Measurements from ENCODE around the gene HECTD1. TPM values are rescaled to one million over a fixed set of nuclear protein-coding genes. Genes with fewer than 3 reads are reported as not detected.
A peak's percentile ranks its signal among the peaks of the same experiment; 100 is the strongest.

Gene HECTD1
- total RNA-seq, 1 experiment from 2014 or later: 160 TPM

DNA sequence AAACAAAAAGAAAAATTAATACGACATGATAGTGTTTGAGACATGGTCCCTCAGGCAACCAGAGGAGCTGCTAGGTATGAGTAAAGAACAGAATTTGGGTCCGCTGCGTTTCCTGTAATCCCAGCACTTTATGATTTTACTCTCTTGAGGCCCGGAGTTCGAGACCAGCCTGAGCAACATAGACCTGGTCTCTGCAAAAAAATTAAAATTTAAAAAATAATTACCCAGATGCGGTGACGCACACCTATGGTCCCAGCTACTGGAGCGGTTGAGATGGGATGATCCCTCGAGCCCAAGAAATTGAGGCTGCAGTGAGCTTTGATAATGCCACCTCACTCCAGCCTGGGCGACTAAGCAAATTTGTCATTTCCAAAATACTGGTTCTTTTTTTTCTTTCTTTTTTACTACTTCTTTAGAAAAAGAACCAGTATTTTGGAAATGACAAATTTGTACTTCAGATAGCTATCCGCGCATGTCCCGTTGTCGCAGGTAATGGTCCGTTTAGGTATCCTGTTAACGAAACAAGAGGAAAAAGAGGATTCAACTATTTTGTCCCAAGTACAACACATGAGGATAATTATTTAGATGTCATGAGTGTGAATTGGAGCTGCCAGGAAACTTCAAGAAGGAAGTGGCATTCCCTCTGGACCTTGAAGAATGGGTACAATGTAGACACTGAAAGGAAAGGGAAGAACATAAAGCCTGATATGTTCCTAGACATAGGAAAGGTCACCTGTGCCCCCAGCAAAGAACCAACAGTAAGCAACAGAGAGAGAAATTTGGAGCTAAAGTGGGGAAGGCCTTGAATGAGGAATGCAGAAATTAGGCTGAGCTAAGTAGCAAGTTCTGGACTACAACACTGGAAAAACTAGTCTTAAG, 1.2 kb upstream of the HECTD1 start:
- Histone ChIP-seq H3K9me2 (ENCODE audit: insufficient read depth) (no peaks in the 10 kb centered on the region), H3K79me2 (ENCODE audit: insufficient read depth, low read length) (peaks cover 37% of the 10 kb centered on the region), H3K4me3 (replicated peaks in 1 of 2; ENCODE audit: low read depth in 1 of 2, low read length in 2 of 2) (peak overlapping the region; percentile 53 to 84), H3K27ac (ENCODE audit: low read depth, low read length) (peak overlapping the region; percentile 99), H3K27me3 (ENCODE audit: insufficient read depth, low read length) (no peaks in the 10 kb centered on the region), H3K4me1 (ENCODE audit: control insufficient read depth in 1 of 2, insufficient read depth in 2 of 2, low read length in 2 of 2) (peaks cover 18 to 28% of the 10 kb centered on the region in 2 experiments), H2AFZ (ENCODE audit: low read depth, low read length, poor library complexity, severe bottlenecking) (no peak overlapping the region), H4K20me1 (ENCODE audit: insufficient read depth) (no peaks in the 10 kb centered on the region; the same call in 1 of the 2 replicates), H3K36me3 (ENCODE audit: control insufficient read depth in 1 of 2, insufficient read depth in 2 of 2, low read length in 2 of 2) (peaks cover 0 to 5% of the 10 kb centered on the region in 2 experiments; a peak in 1 of 4 replicates), H3K9ac (ENCODE audit: low read length) (peak overlapping the region; percentile 97), H3K9me3 (ENCODE audit: control insufficient read depth in 1 of 2, insufficient read depth in 1 of 2, low read depth in 1 of 2, low read length in 2 of 2) (no peaks in the 10 kb centered on the region), H3K4me2 (ENCODE audit: low read length) (peak overlapping the region; percentile 93)
- no peak for DNase-seq (ENCODE audit: low read depth, low spot score)
- TF ChIP-seq, protein P1, sequence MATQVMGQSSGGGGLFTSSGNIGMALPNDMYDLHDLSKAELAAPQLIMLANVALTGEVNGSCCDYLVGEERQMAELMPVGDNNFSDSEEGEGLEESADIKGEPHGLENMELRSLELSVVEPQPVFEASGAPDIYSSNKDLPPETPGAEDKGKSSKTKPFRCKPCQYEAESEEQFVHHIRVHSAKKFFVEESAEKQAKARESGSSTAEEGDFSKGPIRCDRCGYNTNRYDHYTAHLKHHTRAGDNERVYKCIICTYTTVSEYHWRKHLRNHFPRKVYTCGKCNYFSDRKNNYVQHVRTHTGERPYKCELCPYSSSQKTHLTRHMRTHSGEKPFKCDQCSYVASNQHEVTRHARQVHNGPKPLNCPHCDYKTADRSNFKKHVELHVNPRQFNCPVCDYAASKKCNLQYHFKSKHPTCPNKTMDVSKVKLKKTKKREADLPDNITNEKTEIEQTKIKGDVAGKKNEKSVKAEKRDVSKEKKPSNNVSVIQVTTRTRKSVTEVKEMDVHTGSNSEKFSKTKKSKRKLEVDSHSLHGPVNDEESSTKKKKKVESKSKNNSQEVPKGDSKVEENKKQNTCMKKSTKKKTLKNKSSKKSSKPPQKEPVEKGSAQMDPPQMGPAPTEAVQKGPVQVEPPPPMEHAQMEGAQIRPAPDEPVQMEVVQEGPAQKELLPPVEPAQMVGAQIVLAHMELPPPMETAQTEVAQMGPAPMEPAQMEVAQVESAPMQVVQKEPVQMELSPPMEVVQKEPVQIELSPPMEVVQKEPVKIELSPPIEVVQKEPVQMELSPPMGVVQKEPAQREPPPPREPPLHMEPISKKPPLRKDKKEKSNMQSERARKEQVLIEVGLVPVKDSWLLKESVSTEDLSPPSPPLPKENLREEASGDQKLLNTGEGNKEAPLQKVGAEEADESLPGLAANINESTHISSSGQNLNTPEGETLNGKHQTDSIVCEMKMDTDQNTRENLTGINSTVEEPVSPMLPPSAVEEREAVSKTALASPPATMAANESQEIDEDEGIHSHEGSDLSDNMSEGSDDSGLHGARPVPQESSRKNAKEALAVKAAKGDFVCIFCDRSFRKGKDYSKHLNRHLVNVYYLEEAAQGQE (IDR thresholded peaks at IDR 0.05; ENCODE audit: low read depth): no peak
- TF ChIP-seq RAD21 (IDR thresholded peaks at IDR 0.05; ENCODE audit: low read depth) (no peak), ELF1 (IDR thresholded peaks at IDR 0.05; ENCODE audit: borderline replicate concordance, low read depth) (no peak), SP1 (IDR thresholded peaks at IDR 0.05; ENCODE audit: low read depth) (no peak), CEBPB (IDR thresholded peaks at IDR 0.05; ENCODE audit: low read depth) (no peak), CBX3 (IDR thresholded peaks at IDR 0.05; ENCODE audit: low read depth) (no peak), ZFX (IDR thresholded peaks at IDR 0.05) (no peak), SRF (IDR thresholded peaks at IDR 0.05; ENCODE audit: low read depth) (no peak), EZH2phosphoT487 (IDR thresholded peaks at IDR 0.05; ENCODE audit: borderline replicate concordance) (no peak), FOSL1 (IDR thresholded peaks at IDR 0.05; ENCODE audit: low read depth) (no peak)
- TF ChIP-seq, protein P2, sequence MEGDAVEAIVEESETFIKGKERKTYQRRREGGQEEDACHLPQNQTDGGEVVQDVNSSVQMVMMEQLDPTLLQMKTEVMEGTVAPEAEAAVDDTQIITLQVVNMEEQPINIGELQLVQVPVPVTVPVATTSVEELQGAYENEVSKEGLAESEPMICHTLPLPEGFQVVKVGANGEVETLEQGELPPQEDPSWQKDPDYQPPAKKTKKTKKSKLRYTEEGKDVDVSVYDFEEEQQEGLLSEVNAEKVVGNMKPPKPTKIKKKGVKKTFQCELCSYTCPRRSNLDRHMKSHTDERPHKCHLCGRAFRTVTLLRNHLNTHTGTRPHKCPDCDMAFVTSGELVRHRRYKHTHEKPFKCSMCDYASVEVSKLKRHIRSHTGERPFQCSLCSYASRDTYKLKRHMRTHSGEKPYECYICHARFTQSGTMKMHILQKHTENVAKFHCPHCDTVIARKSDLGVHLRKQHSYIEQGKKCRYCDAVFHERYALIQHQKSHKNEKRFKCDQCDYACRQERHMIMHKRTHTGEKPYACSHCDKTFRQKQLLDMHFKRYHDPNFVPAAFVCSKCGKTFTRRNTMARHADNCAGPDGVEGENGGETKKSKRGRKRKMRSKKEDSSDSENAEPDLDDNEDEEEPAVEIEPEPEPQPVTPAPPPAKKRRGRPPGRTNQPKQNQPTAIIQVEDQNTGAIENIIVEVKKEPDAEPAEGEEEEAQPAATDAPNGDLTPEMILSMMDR (IDR thresholded peaks at IDR 0.05 in 2 of 3, conservative IDR thresholded peaks at IDR 0.05 in 1 of 3; ENCODE audit: borderline replicate concordance in 1 of 3, insufficient read depth in 1 of 3, low read depth in 2 of 3, low read length in 2 of 3): no peak
- TF ChIP-seq, protein P3, sequence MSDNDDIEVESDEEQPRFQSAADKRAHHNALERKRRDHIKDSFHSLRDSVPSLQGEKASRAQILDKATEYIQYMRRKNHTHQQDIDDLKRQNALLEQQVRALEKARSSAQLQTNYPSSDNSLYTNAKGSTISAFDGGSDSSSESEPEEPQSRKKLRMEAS (IDR thresholded peaks at IDR 0.05): no peak
- no peak; the same call in 1 of the 2 replicates for ATAC-seq
- ChIA-PET RAD21 (ENCODE audit: low non-redundant PET in 1 of 2, low total read pairs in 2 of 2, uncharacterized antibody in 2 of 2, unreplicated experiment in 2 of 2) (no interaction called here), CTCF (interaction anchor here (1.0 to 2.8 kb wide), 7 partner anchors 9 to 78 kb away, joined by 3 to 13 read pairs (median 3); no protein-coding TSS in a partner anchor), POLR2A (interaction anchor here (0.8 to 4.2 kb wide), 6 partner anchors 8 to 212 kb away, joined by 3 to 29 read pairs (median 4); partner anchors contain the start of gene HEATR5A)
- BruUV-seq (replicated peaks): no TSS peak
- intact Hi-C loops (cut with micrococcal nuclease): loop anchor here (10.0 kb wide), 1 partner anchor 146 kb away; no protein-coding TSS in a partner anchor

Measured in HCT116 (cell line).